Measurements from ENCODE around the gene ITGB7. TPM values are rescaled to one million over a fixed set of nuclear protein-coding genes. Genes with fewer than 3 reads are reported as not detected.

ITGB7 gene
- total and polyA plus RNA-seq, 7 donors: 0.19 to 1.6 (median 0.65) TPM

GRCh38 chr12:53198486-53199110, 8.5 kb downstream of the ITGB7 start:
- DNase-seq: no peak

GRCh38 chr12:53197011-53197640, 9.9 kb downstream of the ITGB7 start:
- DNase-seq: no peak
- H3K27me3 ChIP-seq (ENCODE audit: insufficient read depth in 3 of 3, low read length in 2 of 3): peaks cover 0 to 3% (median 0%) of the 10 kb centered on the region in 3 donors
- no peaks in the 10 kb centered on the region for H3K9me3 ChIP-seq
- H3K4me1 ChIP-seq: no peaks in the 10 kb centered on the region
- peak in 1 of 4 donors; percentile 24 for ATAC-seq
- H3K4me3 ChIP-seq: peak overlapping the region; percentile 54
- peaks cover 0 to 5% of the 10 kb centered on the region in 2 donors for H3K36me3 ChIP-seq (ENCODE audit: insufficient read depth in 1 of 2, low read depth in 1 of 2)
- intact Hi-C loops (cut with DNase I): loop anchor here (1.0 to 5.0 kb wide), 3 partner anchors 38 to 130 kb away; no protein-coding TSS in a partner anchor
- no peak for TF ChIP-seq CTCF (IDR thresholded peaks at IDR 0.05)
- H3K27ac ChIP-seq: no peak overlapping the region
- 60 to 67% (median 61%) methylated on average over 19 of the region's 19 CpGs for WGBS, 3 donors

More at GRCh38 chr12:53198486-53199110, 8.5 kb downstream of the ITGB7 start:
- intact Hi-C loops (cut with DNase I): loop anchor here in 1 of 2 donors (5.0 kb wide), 1 partner anchor 131 kb away; no protein-coding TSS in a partner anchor
- H3K4me3 ChIP-seq: no peak overlapping the region
- H3K9me3 ChIP-seq: no peaks in the 10 kb centered on the region
- H3K36me3 ChIP-seq (ENCODE audit: insufficient read depth in 1 of 2, low read depth in 1 of 2): no peaks in the 10 kb centered on the region
- WGBS, 3 donors: 85 to 92% (median 89%) methylated on average over 5 of the region's 5 CpGs
- peaks cover 0 to 3% (median 0%) of the 10 kb centered on the region in 3 donors for H3K27me3 ChIP-seq (ENCODE audit: insufficient read depth in 3 of 3, low read length in 2 of 3)
- H3K27ac ChIP-seq: no peak overlapping the region
- no peaks in the 10 kb centered on the region for H3K4me1 ChIP-seq
- TF ChIP-seq CTCF (IDR thresholded peaks at IDR 0.05): no peak
- ATAC-seq: no peak

- Histone ChIP-seq H3K9me3 (no peaks in the 10 kb centered on the region), H3K27ac (no peak overlapping the region), H3K4me3 (no peak overlapping the region), H3K27me3 (ENCODE audit: insufficient read depth in 3 of 3, low read length in 2 of 3) (peaks cover 0 to 3% (median 0%) of the 10 kb centered on the region in 3 donors), H3K36me3 (ENCODE audit: insufficient read depth in 1 of 2, low read depth in 1 of 2) (peaks cover 0 to 12% of the 10 kb centered on the region in 2 donors), H3K4me1 (no peaks in the 10 kb centered on the region)
- no peak for DNase-seq
- no peak for TF ChIP-seq CTCF (IDR thresholded peaks at IDR 0.05)
- 78 to 81% (median 80%) methylated on average over 14 of the region's 14 CpGs for WGBS, 3 donors
- no peak for ATAC-seq
- intact Hi-C loops (cut with DNase I): loop anchor here in 1 of 2 donors (5.0 kb wide), 1 partner anchor 129 kb away; no protein-coding TSS in a partner anchor
Measured at GRCh38 chr12:53196486-53196885, 10.6 kb downstream of the ITGB7 start.

- H3K9me3 ChIP-seq: no peaks in the 10 kb centered on the region
- WGBS, 3 donors: 78 to 80% (median 79%) methylated on average over 10 of the region's 10 CpGs
- ATAC-seq (no peak), DNase-seq (no peak)
- peaks cover 0 to 3% (median 0%) of the 10 kb centered on the region in 3 donors for H3K27me3 ChIP-seq (ENCODE audit: insufficient read depth in 3 of 3, low read length in 2 of 3)
- H3K27ac ChIP-seq: no peak overlapping the region
- intact Hi-C loops (cut with DNase I): loop anchor here in 1 of 2 donors (5.0 kb wide), 1 partner anchor 128 kb away; no protein-coding TSS in a partner anchor
- no peaks in the 10 kb centered on the region for H3K4me1 ChIP-seq
- TF ChIP-seq CTCF (IDR thresholded peaks at IDR 0.05): no peak
- H3K4me3 ChIP-seq: no peak overlapping the region
- peaks cover 0 to 19% of the 10 kb centered on the region in 2 donors for H3K36me3 ChIP-seq (ENCODE audit: insufficient read depth in 1 of 2, low read depth in 1 of 2)
Measured at GRCh38 chr12:53195516-53196420, 11.3 kb downstream of the ITGB7 start.

Measured in psoas muscle (tissue), 8 donors.